ENCODE measurements around the gene DNAJB6. TPM values are rescaled to one million over a fixed set of nuclear protein-coding genes. Genes with fewer than 3 reads are reported as not detected.

Gene DNAJB6
- total RNA-seq, 4 donors from 2014 or later, result 82.5 to 149 (median 94.7) TPM

DNA sequence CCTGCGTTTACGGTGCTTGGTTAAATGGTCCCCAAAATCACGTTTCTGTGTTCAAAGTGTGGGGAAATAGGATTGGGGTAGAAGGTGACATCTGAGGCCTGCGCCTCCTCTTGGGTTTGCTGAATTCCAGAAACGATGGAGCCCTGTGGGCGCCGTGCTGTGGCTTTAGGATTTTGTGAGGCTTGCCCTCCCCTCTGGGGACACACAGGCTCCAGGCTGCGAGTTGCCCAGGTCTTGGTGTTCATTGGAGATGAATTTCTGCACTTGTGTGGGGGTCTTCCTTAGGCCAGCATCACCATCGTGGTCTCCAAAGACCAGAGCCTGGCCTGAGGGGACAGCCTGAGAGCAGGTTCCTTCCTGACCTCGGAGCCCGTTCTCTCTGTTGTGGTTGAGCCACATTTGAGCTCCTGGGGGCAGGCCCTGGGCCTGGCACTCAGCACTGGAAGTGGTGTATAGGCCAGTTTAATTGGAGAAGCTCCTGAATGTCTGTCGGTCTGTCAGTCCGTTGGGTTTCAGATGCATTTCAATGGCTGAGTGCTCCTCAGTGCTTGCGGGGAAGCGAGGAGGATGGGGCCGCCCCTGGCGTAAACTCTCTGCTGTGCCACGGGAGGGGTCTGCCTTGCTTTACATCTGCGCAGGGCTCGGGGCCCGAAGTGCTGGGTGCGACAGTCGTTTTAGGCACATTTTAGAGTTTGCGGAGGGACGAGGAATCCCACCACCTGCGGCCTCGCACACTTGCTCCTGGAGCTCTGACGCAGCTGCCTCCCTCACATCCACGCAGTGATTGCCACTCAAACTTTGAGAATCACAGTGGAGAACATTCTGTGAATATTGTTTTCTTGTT lies 71.7 kb downstream of the DNAJB6 start:
- TF ChIP-seq, protein P1, sequence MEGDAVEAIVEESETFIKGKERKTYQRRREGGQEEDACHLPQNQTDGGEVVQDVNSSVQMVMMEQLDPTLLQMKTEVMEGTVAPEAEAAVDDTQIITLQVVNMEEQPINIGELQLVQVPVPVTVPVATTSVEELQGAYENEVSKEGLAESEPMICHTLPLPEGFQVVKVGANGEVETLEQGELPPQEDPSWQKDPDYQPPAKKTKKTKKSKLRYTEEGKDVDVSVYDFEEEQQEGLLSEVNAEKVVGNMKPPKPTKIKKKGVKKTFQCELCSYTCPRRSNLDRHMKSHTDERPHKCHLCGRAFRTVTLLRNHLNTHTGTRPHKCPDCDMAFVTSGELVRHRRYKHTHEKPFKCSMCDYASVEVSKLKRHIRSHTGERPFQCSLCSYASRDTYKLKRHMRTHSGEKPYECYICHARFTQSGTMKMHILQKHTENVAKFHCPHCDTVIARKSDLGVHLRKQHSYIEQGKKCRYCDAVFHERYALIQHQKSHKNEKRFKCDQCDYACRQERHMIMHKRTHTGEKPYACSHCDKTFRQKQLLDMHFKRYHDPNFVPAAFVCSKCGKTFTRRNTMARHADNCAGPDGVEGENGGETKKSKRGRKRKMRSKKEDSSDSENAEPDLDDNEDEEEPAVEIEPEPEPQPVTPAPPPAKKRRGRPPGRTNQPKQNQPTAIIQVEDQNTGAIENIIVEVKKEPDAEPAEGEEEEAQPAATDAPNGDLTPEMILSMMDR (IDR thresholded peaks at IDR 0.05), result no peak
- DNase-seq (ENCODE audit: low spot score) (no peak), ATAC-seq (ENCODE audit: low FRiP score) (no peak)

DNA sequence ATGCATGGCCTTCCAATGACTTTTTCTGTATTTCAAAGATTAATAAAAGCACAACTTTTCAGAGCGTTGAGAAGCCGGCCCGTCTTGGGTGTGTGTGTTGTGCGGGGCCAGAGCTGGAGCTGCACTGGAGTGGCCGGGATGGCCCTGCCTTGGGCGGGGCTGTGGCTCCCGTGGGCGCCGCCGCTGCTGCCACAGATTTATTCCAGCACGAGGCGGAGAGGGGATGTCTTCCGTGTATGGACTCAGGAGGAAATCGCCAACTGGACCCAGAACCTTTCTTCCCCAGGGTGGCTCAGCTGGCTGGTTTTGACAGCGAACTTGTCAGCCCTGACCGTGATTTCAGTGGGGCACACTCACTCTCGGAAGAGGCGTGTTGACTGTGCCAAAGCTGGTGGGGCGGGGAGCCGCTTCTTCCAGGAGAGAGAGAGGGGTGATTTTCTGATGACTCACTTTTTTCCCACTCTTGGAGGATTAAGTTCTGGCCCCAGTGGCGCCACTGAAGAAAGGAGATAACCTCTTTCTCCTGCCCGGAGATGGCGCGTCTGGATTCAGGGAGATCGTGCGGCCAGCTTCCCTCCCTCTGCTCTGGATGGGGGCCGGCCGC lies 72.4 kb downstream of the DNAJB6 start:
- DNase-seq (ENCODE audit: low spot score) (no peak), ATAC-seq (ENCODE audit: low FRiP score) (no peak)
- TF ChIP-seq, protein P1 (IDR thresholded peaks at IDR 0.05), result no peak

DNA sequence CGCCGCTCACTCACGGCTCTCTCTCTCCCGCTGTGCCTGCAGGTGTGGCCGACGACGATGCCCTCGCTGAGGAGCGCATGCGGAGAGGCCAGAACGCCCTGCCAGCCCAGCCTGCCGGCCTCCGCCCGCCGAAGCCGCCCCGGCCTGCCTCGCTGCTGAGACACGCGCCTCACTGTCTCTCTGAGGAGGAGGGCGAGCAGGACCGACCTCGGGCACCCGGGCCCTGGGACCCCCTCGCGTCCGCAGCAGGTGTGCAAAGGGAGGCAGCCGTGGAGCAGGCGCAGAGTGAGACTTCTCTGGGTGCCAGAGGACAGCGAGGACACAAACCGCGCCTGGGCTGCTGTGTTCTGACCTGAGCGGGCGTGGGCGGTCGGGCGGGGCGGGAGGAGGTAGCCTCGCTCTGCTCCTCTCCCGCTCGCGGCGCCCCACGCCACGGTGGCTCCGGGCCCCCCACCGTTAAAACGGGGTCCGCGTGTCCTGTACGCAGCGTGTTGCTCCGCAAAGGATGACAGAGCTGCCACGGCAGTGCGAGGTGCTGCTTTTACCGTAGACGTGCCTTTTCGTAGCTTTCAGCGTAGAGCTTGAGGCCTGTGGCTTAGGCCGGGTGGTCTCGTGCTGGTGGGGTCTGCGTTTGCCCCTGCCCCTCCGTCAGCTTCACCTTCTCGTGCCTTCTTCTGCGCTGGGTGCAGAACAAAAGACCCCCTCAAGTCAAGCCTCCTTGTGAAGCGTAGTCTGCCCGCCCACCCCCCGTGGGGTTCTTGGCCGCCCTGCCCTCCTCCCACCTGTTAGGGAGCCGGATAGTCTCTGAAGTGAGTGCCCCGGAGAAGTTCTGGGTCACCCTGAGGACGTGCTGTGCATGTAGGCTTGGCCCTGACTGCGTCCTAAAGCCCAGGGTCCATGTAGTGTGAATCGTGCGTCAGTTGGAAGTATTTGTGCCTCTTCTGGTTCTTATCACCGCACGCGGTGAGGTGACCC lies 73.2 kb downstream of the DNAJB6 start:
- DNase-seq (ENCODE audit: low spot score), result no peak
- no peak for ATAC-seq (ENCODE audit: low FRiP score)
- TF ChIP-seq, protein P1 (IDR thresholded peaks at IDR 0.05), result no peak

DNA sequence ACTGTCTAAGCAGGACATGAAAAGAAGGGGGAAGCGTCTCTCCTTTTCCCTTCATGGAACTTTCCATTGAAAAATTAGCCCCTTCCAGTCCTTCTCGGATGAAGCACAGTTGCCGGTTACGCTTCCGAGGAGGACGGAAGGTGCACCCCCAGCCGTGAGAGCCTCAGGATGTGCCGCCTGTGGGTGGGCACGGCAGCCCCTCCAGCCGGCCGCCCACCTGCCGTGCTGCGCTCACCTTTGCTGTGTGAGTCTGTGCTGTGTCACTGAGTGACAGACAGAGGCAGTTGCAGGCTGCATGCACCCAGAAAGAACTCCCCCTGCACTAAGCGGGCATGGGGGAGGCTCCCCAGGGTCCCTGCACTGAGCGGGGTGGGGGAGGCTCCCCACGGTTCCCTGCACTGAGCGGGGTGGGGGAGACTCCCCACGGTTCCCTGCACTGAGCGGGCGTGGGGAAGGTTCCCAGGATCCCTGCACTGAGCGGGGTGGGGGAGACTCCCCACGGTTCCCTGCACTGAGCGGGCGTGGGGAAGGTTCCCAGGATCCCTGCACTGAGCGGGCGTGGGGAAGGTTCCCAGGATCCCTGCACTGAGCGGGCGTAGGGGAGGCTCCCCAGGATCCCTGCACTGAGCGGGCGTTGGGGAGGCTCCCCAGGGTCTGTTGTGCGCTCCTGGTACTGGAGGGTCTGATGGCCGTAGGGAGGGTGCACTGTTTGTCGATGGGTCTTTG lies 74.2 kb downstream of the DNAJB6 start:
- DNase-seq (ENCODE audit: low spot score) (no peak), ATAC-seq (ENCODE audit: low FRiP score) (no peak)
- TF ChIP-seq, protein P1 (IDR thresholded peaks at IDR 0.05), result no peak

DNA sequence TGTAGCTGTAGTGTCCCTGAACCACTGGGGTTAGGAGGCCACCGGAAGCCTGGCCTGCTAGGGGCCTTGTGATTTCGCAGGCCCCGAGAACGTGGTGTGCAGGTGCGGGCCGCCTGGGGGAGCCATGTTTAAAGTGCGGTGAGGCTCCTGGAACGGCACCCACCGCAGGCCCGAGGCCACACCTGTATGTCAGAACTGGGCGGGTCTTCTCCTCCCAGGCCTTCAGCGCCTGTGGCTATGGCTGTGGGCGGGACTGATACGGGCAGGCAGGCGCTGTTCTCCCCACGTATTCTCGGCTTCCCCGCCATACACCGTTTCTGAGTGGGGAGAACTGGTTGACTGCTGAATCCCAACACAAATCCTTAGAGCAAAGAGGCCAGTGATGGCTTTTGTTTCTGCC lies 74.8 kb downstream of the DNAJB6 start:
- ATAC-seq (ENCODE audit: low FRiP score), result no peak
- TF ChIP-seq, protein P1 (IDR thresholded peaks at IDR 0.05), result no peak
- DNase-seq (ENCODE audit: low spot score), result no peak

DNA sequence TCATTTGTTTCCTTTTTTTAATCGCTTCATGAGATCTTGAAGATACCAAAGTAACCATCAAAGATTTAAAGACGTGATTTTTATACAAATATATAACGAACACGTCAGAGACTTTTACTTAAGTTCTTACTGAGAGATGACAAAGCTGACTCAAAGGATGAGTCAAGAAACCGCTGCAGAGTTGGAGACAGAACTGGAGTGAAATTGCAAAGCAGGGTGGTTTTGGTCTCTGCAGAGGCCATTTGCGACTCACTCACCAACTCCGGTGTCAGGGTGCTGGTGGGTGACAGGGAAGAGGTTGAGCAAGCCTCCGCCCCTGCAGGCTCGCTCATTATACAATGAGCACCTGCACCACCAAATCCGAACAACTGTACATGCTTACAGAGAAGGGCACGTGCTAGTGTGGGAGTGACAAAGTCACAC lies 75.2 kb downstream of the DNAJB6 start:
- no peak for ATAC-seq (ENCODE audit: low FRiP score)
- TF ChIP-seq, protein P1 (IDR thresholded peaks at IDR 0.05), result no peak
- no peak for DNase-seq (ENCODE audit: low spot score)
